AG04450 (cell line): ENCODE results near the gene SYTL2. TPM values are rescaled to one million over a fixed set of nuclear protein-coding genes. Genes with fewer than 3 reads are reported as not detected.

ENCODE experiments used
- CTCF ChIA-PET: fragments of 300-600, 350-600 bp; formaldehyde crosslinking; extraction: SDS; loops from one replicate; lab custom pipeline; 2022; ENCODE audit warnings: antibody characterized with exemption, inconsistent platforms; lab: Charles Lee
- POLR2A ChIA-PET: fragments of 350-600 bp; formaldehyde crosslinking; extraction: SDS; loops from one replicate; lab custom pipeline; 2021; ENCODE audit warnings: antibody characterized with exemption, inconsistent platforms; lab: Yijun Ruan, JAX
- DNase-seq: peaks from one replicate; pipeline ENCODE4 v3.0.0-alpha.2; 2011; ENCODE audit warnings: low read depth, low spot score
- H3K27ac ChIP-seq: one replicate; pipeline ENCODE4 v1.5.1; 2012; ENCODE audit warnings: low read depth, low read length, control low read depth
- H3K27me3 ChIP-seq: one replicate; pipeline ENCODE4 v1.6.0; 2012; ENCODE audit warnings: low read length; ENCODE audit not compliant: control insufficient read depth, insufficient read depth
- H3K4me3 ChIP-seq: 2 replicates; pipeline ENCODE4 v1.5.1; 2011; ENCODE audit warnings: mild to moderate bottlenecking, low read depth, low read length, control low read depth
- H3K9me3 ChIP-seq: 2 replicates; pipeline ENCODE4 v1.5.1; 2012; ENCODE audit warnings: low read length; ENCODE audit not compliant: control insufficient read depth, insufficient read depth
- polyA plus RNA-seq: library from polyadenylated mRNA; depleted of rRNA; stranded (reverse); fragments of >200 nt; gene quantifications from 2 replicates; pipeline ENCODE4 v1.2.3, GENCODE V29; 2011
- TF ChIP-seq, protein P1 (sequence below): IDR thresholded peaks from 2 replicates; pipeline ENCODE4 v1.5.1; 2011; ENCODE audit warnings: low read depth, low read length, control low read depth, inconsistent platforms

The SYTL2 gene
- polyA plus RNA-seq, 1 experiment = 169 TPM

DNA sequence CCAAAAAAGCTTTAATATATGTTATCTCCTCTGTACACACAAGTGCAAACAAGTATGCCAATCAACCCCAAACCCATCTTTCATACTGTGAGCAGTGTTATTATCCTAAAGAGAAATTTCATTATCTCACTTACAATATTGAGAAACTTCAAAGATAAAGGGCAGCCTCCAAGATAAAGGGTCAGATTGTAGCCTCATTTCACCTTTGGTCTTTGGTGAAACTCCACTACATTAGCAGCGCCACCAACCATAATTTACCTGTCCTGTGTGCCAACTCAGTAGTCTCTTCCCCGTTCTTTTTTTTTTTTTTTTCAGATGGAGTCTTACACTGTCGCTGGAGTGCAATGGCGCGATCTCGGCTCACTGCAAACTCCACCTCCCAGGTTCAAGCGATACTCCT is 9.4 kb downstream of the SYTL2 start:
- TF ChIP-seq, protein P1, sequence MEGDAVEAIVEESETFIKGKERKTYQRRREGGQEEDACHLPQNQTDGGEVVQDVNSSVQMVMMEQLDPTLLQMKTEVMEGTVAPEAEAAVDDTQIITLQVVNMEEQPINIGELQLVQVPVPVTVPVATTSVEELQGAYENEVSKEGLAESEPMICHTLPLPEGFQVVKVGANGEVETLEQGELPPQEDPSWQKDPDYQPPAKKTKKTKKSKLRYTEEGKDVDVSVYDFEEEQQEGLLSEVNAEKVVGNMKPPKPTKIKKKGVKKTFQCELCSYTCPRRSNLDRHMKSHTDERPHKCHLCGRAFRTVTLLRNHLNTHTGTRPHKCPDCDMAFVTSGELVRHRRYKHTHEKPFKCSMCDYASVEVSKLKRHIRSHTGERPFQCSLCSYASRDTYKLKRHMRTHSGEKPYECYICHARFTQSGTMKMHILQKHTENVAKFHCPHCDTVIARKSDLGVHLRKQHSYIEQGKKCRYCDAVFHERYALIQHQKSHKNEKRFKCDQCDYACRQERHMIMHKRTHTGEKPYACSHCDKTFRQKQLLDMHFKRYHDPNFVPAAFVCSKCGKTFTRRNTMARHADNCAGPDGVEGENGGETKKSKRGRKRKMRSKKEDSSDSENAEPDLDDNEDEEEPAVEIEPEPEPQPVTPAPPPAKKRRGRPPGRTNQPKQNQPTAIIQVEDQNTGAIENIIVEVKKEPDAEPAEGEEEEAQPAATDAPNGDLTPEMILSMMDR = no peak

DNA sequence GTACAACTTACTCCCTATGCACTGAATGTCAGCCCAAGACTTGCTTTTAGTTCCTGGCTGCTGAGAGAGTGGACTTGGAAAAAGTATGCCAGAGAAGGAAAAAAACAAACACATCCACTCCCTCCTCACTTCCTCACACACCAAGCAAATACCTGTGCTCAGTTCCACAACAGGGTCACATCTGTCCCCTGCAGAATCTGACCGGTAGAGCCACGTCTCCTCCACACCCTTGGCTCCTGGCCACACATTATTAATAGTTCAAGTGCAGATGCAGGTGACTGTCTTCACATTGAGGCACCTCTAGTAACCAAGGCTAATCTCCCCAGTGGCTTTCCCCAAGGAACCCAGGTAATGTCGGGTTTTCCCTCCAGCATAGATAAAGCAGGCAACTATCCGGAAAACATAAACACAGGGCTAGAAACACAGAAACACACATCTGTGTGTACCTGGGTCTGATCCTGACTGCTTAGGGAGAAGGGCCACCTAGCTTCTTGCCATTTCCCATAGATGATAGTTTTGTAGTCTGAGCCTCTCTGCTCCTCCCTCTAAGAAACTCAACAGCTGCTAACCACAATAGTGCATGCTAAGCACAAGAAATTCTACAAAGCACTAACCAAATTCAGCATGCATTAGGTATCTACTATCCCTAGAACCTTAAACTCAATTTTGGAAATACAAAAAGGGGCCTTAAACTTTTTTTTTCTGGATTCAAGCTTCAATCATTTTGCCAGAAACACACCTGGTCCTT is 10.2 kb downstream of the SYTL2 start:
- Histone ChIP-seq H3K9me3 (no peaks in the 10 kb centered on the region), H3K27ac (no peak overlapping the region), H3K27me3 (no peaks in the 10 kb centered on the region), H3K4me3 (no peak overlapping the region)
- no peak for DNase-seq
- TF ChIP-seq, protein P1 = no peak
- ChIA-PET CTCF (no interaction called here), POLR2A (no interaction called here)

More for the DNA sequence above, 9.4 kb downstream of the SYTL2 start:
- POLR2A ChIA-PET = no interaction called here
- no peaks in the 10 kb centered on the region for H3K27me3 ChIP-seq
- H3K4me3 ChIP-seq = no peak overlapping the region
- CTCF ChIA-PET = no interaction called here
- no peak overlapping the region for H3K27ac ChIP-seq
- H3K9me3 ChIP-seq = no peaks in the 10 kb centered on the region
- DNase-seq = no peak

DNA sequence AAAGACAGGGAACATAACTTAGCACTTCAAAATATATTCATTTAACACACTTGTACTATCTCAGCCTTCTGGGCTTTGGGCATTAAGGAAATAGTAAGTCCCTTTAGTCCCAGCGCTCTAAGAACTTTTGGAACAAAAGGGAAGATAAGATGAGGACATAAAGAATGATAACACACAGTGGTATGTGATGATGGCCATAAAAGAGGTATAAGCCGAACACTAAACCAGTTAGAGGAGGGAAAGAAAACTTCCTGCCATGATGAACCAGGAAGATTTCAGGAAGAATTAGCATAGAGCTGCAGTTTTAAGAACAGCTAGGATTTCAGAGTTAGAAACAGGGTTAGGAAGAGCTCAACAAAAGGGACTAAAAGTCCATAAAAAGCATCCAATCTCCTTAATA is 11.8 kb downstream of the SYTL2 start:
- Histone ChIP-seq H3K4me3 (no peak overlapping the region), H3K27me3 (no peaks in the 10 kb centered on the region), H3K27ac (no peak overlapping the region), H3K9me3 (no peaks in the 10 kb centered on the region)
- ChIA-PET POLR2A (no interaction called here), CTCF (interaction anchor here (0.6 kb wide), 1 partner anchor 8 kb away, joined by 3 read pairs; no protein-coding TSS in a partner anchor)
- DNase-seq = no peak
- TF ChIP-seq, protein P1 = no peak

DNA sequence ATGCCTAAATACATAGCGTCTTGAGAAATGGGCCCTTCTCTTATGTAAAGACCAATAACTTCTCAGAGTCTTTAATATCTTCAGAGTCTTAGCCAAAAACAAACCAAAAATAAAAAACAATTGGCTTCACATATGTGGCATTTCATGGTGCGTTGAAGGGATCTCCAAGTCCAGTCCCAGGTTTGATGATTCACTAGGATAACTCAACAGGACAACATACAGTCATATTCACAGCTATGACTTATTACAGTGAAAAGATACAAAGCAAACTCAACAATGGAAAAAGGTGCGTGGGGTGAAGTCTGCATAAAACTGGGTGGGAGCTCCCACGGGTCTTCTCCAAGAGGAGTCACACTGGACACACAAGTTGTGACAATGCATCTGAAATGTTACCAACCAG is 12.6 kb downstream of the SYTL2 start:
- Histone ChIP-seq H3K9me3 (no peaks in the 10 kb centered on the region), H3K4me3 (no peak overlapping the region), H3K27ac (no peak overlapping the region), H3K27me3 (no peaks in the 10 kb centered on the region)
- POLR2A ChIA-PET = no interaction called here
- no peak for DNase-seq
- TF ChIP-seq, protein P1 = no peak
- CTCF ChIA-PET = no interaction called here

DNA sequence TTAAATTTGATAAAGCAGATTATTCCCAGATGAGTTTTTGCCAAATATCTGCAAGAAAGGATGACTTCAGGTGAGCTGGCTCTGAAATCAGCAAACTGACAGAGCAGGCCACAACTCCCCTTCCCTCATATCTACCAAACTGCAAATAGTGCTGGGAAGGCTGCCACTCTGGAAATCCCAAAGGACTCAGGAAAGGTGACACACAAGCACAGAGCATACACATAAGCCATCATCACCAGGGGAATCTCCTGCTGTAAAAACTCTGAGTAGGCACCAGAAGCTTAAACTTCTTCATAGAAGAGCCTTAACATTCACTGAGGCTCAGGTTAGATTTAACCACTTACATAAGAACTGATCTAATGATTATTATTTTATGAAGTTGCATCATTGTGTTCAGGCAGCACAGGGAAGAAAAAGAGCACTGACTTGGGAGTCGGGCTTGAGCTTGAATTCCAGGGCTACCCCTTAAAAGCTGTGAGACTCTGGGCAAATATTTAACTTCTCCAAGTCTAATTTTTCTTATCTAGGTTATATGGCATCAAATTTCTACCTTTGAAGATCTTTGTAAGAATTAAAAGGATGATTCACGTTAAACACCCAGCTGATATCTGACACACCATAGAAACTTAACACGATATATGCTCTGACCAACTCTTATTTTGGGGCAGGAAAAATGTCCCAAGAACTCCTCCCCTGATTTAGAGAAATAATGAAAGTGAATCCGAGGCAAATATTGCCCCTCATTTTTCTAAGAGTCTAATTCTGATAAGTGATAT is 15.0 kb downstream of the SYTL2 start:
- H3K27me3 ChIP-seq = no peaks in the 10 kb centered on the region
- no peak overlapping the region for H3K4me3 ChIP-seq
- TF ChIP-seq, protein P1 = no peak
- DNase-seq = no peak
- H3K9me3 ChIP-seq = no peaks in the 10 kb centered on the region
- ChIA-PET CTCF (interaction anchor here (0.5 to 2.1 kb wide), 4 partner anchors 13 to 70 kb away, joined by 3 to 6 read pairs (median 3); partner anchors contain the start of gene CCDC83), POLR2A (interaction anchor here (0.8 kb wide), 1 partner anchor 18 kb away, joined by 3 read pairs; no protein-coding TSS in a partner anchor)
- H3K27ac ChIP-seq = no peak overlapping the region
